GM19238 (cell line): Measurements from ENCODE around the gene ZNRF3.

Experiments
- DNase-seq: peaks from one replicate; pipeline ENCODE4 v3.0.0; 2011; ENCODE audit warnings: low spot score; ENCODE audit not compliant: insufficient read length

ZNRF3 gene

DNA sequence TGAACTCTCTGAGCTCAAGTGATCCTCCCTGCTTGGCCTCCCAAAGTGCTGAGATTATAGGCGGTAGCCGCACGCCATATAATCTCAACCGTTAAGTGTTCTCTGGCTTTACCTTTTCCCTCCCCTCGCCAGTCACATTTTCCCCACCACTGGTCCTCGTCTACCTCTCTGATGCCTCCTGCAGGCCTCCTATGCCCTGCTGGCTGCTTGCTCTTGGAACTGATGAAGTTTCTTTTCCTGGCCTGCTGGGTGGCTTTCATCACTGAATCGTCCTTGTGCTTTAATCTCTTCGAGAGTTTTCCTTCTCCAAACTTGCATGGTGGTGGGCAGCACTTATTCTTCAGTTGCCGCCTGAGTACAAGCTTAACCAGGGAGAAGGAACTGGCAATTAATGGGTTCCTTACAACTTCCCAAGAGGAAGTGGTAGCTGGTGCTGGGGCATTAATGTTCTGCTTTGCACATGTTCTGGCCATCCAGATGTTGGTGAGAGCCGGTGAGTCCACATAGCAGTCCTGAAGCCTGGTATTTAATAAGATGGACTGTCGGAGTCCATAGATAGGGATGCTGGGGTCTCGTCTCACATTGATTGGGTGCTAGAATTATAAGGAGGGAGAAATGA lies 177.0 kb downstream of the ZNRF3 start:
- no peak for DNase-seq

GRCh38 chr22:29060931-29061330 lies 177.6 kb downstream of the ZNRF3 start:
- no peak for DNase-seq

DNA sequence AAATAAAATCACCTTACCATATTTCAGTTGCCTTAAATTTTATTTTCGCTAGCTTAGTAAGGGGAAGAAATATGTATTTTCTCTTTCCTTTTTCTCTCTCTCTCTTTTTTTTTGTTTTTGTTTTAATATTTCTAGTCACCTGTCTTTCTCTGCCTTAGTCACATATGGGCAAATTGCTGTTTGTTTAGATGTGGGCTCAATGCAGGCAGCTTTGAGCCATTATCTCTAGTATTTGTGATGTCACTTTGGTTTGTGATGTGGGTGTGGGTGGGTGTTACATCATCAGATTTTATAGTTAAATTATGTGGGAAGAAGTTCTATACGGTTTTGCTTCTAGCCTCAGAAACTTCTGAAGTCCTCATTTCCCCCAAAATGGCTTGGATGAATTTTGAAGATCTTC lies 178.4 kb downstream of the ZNRF3 start, which contains the start of gene C22orf31:
Gene C22orf31, minus strand, starts transcription at position 59 of the 400 bp plus-strand sequence. Its CDS starts 39 bp downstream, at position 20.
- no peak for DNase-seq

- DNase-seq, result no peak
These were observed 179.0 kb downstream of the ZNRF3 start for GRCh38 chr22:29062286-29062821.

DNA sequence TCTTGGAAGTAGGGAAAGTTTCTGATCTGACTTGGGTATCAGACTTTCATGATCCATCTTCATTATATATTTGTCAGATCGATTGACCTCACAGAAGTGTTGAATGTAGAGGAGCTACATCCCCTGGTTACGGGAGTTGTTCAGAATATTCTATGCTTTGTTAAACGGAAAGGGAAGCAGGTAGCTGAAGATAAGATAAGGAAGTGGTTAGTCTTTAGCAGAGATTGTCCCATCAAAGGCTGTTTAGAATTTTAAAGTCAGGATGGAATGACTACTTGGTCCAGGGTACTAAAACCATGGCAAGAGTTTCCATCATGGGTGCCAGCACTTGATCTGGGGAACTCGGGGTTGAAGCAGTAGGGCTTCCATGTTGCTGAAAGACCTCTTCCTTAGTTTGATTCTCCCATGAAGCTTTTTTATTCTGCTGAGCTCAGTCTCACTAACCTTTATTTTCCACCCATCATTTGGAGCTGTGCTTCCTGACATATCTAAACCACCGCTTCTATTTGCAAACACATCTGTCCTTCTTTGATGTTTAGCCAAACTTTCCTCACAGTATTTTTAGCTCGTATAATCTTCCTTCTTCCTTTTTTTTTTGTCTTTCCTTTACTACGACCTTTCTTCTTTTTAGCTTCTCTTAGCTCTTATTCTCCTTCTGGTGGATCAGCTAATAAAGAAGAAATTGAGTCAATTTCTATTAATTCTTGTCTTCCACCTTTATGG lies 182.3 kb downstream of the ZNRF3 start:
- no peak for DNase-seq

DNA sequence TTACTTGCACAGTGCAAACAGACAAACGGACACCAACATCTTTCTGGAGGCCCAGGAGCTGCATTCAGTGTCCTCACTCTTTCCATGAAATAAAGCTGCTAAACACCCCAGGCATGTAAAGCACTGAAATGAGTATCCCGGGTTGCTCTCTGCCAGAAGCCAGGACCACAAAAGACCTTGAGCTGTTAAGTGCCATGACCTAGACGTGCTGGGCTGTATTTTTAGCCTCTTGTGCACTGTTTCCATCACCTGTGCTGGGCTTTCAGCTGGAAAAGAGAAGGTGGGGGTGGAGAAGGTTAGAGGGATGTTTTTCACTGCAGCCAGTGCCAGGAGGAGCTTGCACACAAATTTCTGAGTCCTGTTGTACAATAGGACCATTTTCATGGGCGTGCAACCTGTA lies 186.1 kb downstream of the ZNRF3 start:
- DNase-seq, result no peak

GRCh38 chr22:29070490-29070889 lies 187.1 kb downstream of the ZNRF3 start:
- DNase-seq, result no peak

DNA sequence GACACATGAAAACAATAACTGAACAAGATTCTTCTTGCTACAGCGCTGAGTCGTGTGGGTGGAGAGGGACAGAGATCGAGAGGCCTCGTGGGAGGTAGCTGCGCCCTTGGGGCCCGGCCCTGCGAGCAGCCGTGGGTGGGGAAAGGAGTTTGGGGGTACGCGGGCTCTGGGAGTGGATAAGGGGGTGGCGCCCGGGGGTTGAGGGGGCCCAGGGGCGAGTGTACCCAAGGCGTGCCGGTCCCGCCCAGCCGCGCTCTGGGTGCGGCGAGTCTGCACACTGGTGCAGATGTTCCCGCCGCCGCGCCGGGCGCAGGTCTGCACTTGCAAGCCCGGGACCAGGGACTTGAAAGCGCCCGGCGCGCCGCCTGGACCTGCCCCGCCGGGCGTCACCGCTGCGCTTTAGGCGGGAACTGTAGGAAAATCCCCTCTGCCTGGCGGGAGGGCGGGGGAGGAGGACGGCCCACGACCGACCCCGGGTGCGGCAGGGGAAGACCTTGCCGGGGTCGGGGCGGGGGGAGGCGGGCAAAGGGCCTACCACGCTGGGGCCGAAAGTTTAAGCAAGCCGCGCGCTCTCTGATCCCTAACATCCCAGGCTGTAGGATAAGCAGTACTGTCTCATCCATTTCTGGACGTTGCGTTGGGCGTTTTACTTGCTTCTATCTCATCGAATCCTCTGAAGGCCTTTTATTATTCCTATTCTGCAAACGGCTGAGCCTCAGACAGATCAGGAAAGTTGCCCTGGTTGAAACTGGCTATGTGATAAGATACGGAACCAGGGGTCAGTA lies 188.1 kb downstream of the ZNRF3 start:
- DNase-seq, result peak; percentile 25

DNA sequence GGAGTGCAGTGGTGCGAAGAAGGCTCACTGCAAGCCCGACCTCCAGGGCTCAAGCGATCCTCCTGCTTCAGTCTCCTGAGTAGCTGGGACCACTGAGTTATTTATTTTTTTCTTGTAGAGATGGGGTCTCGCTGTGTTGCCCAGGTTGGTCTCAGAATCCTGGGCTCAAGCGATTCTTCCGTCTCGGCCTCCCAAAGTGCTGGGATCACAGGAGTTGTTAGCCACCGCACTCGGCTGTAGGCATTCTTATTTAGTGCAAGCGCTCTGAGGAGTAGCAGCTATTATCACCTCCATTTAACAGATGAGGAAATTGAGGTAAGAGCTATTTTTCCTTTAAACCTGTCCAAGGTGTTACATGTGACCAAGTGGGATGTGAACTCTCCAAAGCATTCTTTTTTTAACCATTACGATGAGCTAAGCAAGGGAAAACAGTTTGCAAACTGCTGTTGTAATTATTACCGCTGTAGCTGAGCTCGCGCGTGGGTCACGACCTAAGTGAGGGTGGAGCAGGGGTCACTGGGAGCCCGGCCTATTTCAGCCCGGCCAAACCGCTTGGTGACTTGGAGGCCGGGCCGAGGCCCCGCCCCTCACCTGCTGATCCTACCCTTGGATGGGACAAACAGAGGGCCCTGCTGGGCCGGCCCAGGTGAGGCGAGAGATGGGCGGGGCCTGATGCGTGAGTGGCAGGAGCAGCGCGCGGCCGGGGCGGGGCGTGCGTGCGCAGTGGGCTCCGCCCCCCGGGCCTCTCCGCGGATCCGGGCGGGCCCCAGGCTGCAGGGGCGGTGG lies 189.0 kb downstream of the ZNRF3 start:
- peak; percentile 87 for DNase-seq

- no peak for DNase-seq
These were observed 189.7 kb downstream of the ZNRF3 start, which contains the start of gene KREMEN1 for GRCh38 chr22:29072979-29073617. Gene KREMEN1, plus strand, starts transcription at chr22:29073035. Its CDS starts 96 bp downstream, at chr22:29073131.

- DNase-seq, result no peak
These were observed 190.4 kb downstream of the ZNRF3 start for GRCh38 chr22:29073618-29074275.

DNA sequence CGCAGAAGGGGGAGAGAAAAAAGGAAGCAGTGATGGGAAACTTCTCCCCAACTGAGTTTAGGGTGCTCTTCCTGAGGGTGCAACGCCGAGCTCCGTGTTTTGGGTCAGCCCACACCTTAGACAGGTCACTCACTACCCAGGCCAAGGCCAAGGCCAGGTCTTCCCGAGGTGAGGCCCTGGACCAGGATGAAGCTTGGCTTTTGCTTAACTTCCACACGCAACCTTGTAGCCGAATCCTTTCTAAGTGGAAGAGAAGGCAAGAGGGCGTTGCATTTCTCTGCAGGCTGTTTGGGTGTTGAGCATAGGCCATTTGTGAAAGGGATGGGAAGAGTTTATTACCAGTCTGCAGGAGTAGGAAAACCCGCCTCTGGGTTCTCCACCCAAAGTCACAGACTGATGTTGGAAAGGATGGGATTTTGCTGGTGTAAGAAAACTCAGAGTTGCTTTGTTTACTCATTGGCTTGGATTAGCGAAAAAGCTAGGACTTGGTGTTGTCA lies 191.0 kb downstream of the ZNRF3 start:
- no peak for DNase-seq

DNA sequence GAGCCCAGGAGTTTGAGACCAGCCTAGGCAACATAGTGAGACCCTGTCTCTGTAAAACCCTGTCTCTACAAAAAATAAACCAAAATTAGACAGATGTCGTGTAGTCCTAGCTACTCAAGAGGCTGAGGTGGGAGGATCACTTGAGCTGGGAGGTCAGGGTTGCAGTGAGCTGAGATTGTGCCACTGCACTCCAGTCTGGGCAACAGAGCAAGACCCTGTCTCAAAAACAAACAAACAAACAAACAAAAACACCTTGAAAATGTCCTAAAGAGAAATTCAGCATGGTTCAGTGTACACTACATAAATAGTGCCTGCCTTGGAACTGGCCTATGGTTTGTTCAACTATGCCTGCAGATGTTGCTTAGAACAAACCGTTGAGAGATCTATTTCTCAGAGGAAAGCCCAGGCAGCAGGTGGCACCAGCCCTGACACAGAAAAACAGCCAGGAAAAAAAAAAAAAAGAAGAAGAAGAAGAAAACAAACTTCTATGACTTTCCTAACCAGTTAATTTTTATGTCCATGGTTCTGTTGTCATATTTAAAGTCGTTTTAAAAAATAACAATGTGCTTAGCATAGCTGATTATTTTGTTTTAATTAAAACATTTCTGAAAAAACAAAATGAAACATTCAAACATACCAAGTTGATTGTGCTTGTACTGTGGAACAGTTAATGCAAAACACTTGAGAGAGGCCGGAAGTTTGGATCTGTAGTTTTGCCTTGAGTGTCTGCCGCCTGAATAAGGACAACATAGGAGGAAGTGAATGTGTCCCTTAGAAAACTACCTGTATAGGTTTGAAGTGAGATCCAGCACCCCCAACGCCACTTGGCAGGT lies 194.9 kb downstream of the ZNRF3 start:
- no peak for DNase-seq

DNA sequence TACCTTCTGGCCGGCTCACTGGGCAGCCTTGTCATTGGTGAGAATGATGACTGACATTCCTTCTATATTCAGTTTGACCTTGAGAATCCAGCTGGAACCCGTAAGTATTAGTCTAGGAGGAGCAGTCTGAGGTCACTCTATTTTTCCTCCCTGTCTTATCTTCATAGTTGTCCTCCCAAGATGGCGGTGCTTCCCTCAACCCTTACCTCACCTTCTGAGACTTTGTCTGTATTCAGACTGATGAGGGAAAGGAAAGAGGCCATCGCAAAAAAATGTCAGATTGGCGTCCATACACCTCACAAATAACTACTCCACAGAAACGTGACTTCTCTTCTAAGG lies 195.5 kb downstream of the ZNRF3 start:
- no peak for DNase-seq

GRCh38 chr22:29079218-29079901 lies 196.0 kb downstream of the ZNRF3 start:
- DNase-seq, result no peak

DNA sequence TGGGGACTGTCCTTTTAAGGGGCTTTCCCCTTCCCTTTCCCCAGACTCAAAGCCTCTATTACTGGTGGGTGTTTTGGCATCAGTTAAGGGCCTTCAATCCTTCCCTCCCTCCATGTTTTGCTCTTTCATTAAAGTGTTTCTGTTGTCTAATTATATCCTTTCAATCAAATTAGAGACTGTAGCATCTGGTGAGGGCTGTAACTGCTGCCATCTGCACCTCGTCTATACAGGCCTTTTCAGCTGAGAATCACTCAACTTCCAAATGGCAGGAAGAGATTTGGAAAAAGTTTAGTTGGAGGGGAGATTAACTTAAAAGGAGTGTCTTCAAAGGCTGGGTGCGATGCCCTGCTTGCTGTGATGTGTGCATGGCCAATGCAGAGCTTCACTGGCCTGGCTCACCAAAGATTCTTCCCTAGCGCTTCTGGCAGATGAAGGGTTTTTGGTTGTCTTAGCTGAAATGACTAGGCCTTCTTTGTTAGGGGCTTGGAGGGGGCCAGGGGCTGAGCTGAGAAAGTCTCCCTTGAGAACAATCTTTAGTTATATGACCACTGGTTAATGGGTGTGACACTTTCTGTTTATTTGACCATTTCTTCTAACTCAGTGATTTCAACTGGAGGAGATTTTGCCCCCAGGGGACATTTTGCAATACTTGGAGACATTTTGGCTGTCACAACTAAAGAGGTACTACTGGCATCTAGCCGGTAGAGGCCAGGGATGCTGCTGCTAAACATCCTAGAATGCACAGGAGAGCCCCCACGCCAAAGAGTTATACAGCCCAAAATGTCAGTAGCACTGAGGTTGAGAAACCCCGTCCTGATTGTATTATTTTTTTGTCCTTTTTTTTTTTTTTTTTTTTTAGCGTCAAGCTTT lies 197.0 kb downstream of the ZNRF3 start:
- DNase-seq, result no peak

DNA sequence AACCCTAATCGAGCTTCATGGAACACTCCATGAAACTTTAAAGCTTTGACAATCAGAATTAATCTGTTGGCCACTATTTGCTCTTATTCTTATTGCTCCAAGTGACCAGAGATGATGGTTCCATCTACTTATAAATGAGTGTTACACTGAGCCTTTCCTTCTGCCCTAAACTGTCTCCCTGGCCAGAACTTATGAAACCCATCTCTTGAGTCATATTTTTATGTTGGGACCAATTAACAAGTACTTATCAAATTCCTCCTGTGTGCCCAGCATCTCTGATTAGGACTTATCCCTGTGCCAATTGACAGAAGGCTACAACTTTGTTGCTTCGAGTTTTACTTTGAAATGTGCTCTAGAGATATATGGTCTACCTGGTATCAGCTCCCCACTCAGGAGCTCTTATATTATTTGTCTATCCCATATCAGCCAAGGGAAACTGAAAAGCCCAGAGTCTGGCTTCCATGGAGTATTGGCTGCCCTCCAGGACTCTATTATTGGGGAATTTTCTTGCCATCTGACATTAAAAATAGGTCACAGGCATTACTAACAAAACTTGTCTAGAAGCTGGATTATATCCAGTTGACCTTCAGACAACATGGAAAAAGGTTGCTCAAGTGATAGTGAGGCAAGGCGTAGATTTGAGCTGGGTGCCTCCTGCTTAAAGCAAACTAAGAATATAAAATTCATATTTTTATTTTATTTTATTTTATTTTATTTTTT lies 198.3 kb downstream of the ZNRF3 start:
- no peak for DNase-seq
